GM19324 (cell line): ENCODE measurements around the gene SLC2A11.
"Not testable (repeated sequence)": the region's sequence is repeated elsewhere in the genome, so short reads cannot be mapped to it uniquely, and the experiment has no call there.

Source experiments
- ATAC-seq: cut with Tn5 transposase; IDR thresholded peaks from one replicate; pipeline ENCODE4 v1.9.1; 2021; ENCODE audit warnings: mild to moderate bottlenecking, moderate library complexity; ENCODE audit not compliant: unreplicated experiment, low FRiP score

The SLC2A11 gene

GRCh38 chr22:23884140-23884539 is 26.5 kb downstream of the SLC2A11 start:
- no peak for ATAC-seq

GRCh38 chr22:23888615-23889401 is 31.1 kb downstream of the SLC2A11 start:
- no peak for ATAC-seq

- no peak for ATAC-seq
Measured at GRCh38 chr22:23889620-23890019, 31.9 kb downstream of the SLC2A11 start.

GRCh38 chr22:23891726-23892125 is 34.1 kb downstream of the SLC2A11 start:
- ATAC-seq, result no peak

- no peak for ATAC-seq
Measured at GRCh38 chr22:23892130-23892529, 34.5 kb downstream of the SLC2A11 start.

GRCh38 chr22:23892706-23893105 is 35.0 kb downstream of the SLC2A11 start:
- ATAC-seq, result no peak

- ATAC-seq, result no peak
Measured at GRCh38 chr22:23893121-23893944, 35.7 kb downstream of the SLC2A11 start.

- ATAC-seq, result peak; percentile 88
Measured at GRCh38 chr22:23893945-23894709, 36.5 kb downstream of the SLC2A11 start, which contains the start of gene MIF. Gene MIF, plus strand, starts transcription at chr22:23894383. Its CDS starts 92 bp downstream, at chr22:23894475.

GRCh38 chr22:23894710-23895598 is 37.3 kb downstream of the SLC2A11 start:
- ATAC-seq, result peak; percentile 32

- ATAC-seq, result no peak
Measured at GRCh38 chr22:23895599-23896144, 38.0 kb downstream of the SLC2A11 start.

- ATAC-seq, result no peak
Measured at GRCh38 chr22:23896166-23896522, 38.5 kb downstream of the SLC2A11 start.

GRCh38 chr22:23896523-23897186 is 39.0 kb downstream of the SLC2A11 start:
- ATAC-seq, result no peak

- no peak for ATAC-seq
Measured at GRCh38 chr22:23897320-23897719, 39.6 kb downstream of the SLC2A11 start.

GRCh38 chr22:23898006-23898974 is 40.6 kb downstream of the SLC2A11 start:
- ATAC-seq, result no peak

- ATAC-seq, result no peak
Measured at GRCh38 chr22:23899042-23899745, 41.5 kb downstream of the SLC2A11 start.

GRCh38 chr22:23900227-23900626 is 42.6 kb downstream of the SLC2A11 start:
- not testable (repeated sequence) for ATAC-seq

- no peak for ATAC-seq
Measured at GRCh38 chr22:23901600-23901999, 43.9 kb downstream of the SLC2A11 start.
